GM19324 (cell line): ENCODE measurements around the gene HCFC1R1.
"Not testable (repeated sequence)": the region's sequence is repeated elsewhere in the genome, so short reads cannot be mapped to it uniquely, and the experiment has no call there.

Source experiments
- ATAC-seq: cut with Tn5 transposase; IDR thresholded peaks from one replicate; pipeline ENCODE4 v1.9.1; 2021; ENCODE audit warnings: mild to moderate bottlenecking, moderate library complexity; ENCODE audit not compliant: unreplicated experiment, low FRiP score

Gene HCFC1R1

DNA sequence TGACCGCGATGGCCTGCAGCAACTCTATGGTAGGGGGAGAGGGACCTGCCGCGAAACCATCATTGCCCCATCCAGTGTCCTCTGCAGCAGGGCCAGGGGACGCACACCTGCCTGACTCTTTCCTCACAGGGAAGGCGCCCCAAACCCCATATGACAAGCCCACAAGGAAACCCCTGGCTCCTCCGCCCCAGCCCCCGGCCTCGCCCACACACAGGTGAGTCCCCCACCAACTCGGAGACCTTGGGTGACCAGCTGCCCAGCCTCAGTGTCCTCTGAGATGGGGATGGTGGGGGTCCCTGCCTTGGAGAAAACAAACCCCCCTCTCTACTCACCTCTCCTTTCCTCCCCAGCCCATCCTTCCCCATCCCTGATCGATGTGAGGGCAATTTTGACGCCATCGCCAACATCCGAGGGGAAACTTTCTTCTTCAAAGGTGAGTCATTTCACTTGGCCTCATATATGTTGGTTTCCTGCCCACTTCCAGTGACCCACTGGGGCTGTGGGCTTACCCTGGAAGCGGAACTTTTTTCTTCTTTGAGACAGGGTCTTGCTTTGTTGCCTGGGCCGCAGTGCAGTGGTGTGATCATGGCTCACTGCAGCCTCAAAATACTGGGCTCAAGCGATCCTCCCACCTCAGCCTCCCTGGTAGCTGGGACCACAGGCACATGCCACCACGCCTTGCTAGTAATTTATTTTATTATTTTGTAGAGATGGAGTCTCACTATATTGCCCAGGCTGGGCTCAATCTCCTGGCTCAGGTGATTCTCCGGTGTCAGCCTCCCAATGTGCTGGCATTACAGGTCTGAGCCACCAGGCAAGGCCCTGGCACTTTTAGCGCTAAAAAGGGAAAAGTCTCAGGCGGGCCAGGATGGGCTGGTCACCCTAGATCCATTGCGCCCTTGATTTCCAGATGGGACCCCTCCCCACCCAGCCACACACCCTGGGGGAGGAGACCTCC lies 33.7 kb upstream of the HCFC1R1 start:
- no peak for ATAC-seq

DNA sequence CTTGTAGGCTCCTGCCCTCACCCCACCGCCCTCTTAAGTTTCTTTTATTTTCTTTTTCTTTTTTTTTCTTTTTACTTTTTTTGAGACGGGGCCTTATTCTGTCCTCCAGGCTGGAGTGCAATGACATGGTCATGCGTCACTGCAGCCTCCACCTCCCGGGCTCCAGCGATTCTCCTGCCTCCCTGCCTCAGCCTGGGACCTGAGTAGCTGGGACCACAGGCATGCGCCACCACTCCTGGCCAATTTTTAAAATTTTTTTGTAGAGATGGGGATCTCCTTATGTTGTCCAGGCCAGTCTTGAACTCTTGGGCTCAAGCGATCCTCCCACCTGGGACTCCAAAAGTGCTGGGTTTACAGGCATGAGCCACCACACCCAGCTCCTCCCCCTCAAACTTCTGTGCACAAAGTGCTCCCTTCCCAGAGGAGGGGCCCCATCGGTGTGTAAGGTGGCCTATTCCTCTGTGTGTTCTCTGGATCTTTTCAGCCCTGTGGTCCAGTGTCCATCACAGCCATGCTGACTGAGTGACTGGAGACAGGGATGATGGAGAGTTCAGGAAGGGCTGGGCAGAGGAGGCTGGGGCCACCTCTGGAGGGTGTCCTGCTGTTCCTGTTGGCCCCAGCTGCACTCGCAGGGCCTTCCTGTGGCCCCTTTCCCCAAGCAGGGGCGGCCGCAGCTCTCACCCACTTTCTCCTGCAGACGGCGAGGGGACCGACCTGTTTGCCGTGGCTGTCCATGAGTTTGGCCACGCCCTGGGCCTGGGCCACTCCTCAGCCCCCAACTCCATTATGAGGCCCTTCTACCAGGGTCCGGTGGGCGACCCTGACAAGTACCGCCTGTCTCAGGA lies 32.8 kb upstream of the HCFC1R1 start:
- ATAC-seq: no peak

DNA sequence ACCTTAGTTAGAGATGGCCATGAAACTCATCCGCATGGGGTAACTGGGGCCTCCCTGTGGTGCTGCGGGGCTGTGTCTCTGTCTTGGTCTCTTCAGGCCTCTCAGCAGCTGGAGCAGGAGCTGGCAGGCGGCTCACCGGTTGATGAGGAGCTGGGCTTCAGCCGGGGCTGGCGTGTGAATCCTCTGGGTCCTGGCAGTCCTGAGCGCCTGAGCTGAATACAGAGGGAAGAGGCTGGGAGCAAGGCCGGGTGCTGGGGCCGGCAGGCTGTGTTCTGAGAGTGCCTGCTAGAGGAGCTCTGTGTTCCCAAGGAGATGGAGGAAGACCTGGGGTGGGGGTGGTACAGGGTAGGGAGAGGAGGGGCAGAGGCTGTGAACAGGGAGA lies 32.0 kb upstream of the HCFC1R1 start:
- ATAC-seq: not testable (repeated sequence)

DNA sequence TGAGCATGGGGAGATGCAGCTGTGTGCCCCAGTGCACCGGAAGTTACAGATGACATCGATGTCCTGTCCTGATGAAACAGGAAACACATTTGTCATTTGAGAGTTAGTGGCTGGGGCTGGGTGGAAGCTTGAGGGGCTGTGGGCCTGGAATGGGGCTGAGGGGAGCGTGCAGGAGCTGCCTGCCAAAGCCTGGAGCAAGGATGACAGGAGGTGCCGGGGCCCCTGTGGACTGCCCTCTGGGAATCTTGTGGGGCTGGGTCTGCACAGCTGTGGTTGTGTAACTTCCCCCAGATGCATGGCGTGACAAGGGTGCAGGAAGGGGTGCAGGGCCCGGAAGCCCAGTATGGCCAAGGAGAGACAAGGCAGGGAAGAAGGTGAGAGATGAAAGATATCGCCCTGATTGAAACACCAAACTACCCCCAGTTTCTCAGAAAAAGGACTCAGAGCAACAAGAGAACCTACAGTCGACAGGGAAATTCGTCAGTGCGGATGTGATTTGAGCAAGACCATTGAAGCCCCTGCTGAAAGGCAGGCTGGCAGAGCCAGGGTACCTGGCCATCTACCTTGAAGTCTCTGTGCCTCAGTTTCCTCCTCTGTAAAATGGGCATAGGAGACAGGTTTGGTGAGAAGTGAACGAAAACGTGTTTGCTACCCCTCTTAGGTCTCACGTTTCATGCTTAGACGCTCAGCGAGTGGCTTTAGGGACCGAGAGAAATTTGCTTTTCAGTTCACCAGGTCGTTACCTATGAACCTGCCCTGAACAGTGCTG lies 31.4 kb upstream of the HCFC1R1 start:
- no peak for ATAC-seq

DNA sequence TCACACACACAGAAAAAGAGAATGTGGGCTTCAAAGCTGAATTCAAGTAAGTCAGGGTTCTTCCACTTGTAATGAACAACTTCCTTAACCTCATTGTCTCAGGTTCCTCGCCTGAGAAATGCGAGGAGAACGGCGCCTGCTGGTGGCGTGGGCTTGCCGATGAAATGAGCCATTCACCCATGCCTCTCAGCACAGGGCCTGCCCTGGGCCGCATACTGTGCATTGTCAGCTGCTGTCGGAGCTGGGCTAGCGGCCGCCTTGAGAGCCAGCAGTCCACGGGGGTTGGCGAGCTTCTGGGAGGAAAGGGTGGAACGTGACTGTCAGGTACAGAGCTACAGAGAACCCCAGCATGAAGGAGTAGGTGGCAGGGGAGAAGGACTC lies 29.6 kb upstream of the HCFC1R1 start:
- ATAC-seq: not testable (repeated sequence)

DNA sequence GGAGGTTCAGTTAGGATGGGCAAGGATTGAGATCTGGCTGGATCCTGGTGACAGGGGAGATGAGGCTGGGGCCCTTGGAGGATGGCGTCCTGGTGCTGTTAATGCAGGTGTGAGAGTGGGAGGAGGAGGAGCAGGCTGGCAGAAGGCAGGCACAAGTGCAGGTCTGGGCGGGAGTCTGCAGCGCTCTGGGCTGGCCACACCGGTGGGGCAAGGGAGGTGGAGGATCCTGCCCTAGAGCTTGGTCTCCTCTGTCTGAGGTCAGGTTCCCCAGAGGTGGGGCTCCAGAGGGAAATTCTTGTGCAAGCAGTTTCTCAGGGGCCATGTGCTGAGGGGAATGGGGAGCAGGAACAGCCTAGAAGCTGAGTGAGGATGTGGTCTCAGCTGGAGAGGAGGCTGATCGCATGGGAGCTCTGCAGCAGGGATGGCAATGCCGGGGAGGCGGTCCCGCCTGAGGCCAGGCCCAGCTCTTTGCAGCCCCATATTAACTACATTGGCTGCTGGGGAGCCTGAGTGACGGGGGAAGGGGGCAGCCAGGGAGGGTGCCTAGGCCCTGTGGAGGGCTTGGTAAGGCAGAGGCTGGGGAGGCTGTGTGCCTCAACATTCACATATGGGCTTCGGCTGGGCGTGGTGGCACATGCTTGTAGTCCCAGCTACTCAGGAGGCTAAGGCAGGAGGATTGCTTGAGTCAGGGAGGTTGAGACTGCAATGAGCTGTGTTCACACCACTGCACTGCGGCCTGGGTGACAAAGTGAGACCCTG lies 29.0 kb upstream of the HCFC1R1 start:
- not testable (repeated sequence) for ATAC-seq

DNA sequence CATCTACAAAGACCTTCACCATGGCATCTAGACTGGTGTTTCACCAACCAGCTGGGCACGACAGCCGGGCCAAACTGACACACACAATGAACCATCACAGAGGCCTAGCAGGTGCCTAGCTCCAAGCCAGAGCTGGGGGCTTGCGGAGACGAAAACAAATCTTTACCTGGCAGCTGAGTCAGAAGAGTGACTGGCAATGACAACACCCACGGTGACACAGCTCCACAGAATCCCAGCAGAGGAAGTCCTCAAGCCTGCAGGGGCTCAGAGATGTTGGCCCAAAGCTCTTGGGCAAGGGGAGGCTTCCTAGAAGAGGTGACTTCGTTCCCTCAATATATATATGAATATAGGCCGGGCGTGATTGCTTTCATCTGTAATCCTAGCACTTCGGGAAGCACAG lies 27.8 kb upstream of the HCFC1R1 start:
- no peak for ATAC-seq

DNA sequence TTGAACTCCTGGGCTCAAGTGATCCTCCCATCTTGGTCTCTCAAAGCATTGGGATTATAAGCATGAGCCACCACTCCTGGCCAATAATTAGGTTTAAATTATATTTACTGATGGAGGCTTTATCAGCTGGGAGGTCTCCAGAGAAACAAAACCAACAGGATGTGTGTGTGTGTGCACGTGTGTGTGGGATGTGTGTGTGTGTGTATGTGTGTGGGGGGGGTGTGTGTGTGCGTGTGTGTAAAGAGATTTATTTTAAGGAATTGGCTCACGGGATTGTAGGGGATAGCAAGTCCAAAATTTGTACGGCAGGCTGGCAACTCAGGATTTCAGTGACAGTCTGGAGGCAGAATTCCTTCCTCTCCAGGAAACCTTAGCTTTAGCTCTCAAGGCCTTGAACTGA lies 27.3 kb upstream of the HCFC1R1 start:
- no peak for ATAC-seq

DNA sequence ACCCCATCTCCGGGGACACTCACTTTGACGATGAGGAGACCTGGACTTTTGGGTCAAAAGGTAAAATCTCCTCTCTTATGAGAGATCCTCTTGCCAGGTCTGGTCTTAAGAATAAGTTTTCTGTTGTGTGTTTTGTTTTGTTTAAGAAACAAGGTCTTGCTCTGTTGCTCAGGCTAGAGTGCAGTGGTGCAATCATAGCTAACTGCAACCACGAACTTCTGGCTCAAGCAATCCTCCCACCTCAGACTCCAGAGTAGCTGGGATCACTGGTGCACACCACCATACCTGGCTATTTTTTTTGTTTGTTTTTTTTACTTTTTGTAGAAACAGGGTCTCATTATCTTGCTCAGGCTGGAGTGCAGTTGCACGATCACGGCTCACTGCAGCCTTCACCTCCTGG lies 26.7 kb upstream of the HCFC1R1 start:
- ATAC-seq: no peak

DNA sequence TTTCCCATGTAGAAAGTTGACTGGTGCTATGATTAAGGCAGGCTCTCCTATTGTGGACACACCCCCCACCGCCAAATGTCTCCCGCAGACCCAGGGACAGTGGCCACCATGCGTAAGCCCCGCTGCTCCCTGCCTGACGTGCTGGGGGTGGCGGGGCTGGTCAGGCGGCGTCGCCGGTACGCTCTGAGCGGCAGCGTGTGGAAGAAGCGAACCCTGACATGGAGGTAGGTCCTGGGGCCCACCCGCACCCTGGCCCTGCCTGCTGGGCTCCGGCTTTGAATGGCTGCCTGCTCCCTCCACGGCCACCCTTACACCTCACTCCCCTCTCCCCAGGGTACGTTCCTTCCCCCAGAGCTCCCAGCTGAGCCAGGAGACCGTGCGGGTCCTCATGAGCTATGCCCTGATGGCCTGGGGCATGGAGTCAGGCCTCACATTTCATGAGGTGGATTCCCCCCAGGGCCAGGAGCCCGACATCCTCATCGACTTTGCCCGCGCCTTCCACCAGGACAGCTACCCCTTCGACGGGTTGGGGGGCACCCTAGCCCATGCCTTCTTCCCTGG lies 26.3 kb upstream of the HCFC1R1 start:
- ATAC-seq: no peak

DNA sequence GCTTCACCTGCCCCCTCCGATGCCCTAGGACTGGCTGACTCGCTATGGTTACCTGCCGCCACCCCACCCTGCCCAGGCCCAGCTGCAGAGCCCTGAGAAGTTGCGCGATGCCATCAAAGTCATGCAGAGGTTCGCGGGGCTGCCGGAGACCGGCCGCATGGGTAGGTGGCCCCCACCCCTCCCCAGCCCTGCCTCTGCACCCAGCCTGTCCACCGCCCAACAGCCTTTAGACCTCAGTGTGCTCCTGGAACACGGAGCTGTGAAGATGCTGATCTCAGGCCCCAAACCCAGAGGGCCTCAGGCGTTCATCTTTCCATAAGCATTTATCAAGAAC lies 23.6 kb upstream of the HCFC1R1 start:
- no peak for ATAC-seq

DNA sequence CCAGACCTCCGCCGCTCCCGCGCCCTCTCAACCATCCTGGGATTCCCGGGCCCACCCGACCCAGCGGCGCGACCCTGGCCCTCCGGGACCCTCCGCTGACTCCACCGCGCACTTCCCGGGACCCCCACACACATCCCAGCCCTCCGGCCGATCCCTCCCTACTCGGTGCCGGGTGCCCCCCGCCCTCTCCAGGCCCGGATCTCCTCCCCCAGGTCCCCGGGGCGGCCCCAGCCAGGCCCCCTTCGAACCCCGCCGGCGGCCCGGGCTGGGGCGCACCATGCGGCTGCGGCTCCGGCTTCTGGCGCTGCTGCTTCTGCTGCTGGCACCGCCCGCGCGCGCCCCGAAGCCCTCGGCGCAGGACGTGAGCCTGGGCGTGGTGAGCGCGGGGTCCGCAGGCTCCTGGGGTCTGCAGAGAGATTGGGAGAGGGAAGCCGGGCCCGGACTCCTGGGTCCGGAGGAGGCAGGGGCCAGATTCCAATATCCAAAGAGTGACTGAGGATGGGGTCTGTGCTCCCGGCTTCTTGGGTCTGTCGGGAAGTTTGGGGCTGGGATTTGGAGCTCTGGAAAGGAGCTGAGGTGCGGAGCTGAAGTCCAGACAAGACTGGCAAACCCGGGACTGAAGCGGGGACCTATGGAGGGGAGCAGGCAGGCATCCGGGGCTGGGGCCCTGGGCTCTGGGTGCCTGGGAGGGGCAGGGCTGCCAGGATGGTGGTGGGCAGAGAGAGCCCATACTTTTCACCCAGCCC lies 23.1 kb upstream of the HCFC1R1 start:
- ATAC-seq: no peak

DNA sequence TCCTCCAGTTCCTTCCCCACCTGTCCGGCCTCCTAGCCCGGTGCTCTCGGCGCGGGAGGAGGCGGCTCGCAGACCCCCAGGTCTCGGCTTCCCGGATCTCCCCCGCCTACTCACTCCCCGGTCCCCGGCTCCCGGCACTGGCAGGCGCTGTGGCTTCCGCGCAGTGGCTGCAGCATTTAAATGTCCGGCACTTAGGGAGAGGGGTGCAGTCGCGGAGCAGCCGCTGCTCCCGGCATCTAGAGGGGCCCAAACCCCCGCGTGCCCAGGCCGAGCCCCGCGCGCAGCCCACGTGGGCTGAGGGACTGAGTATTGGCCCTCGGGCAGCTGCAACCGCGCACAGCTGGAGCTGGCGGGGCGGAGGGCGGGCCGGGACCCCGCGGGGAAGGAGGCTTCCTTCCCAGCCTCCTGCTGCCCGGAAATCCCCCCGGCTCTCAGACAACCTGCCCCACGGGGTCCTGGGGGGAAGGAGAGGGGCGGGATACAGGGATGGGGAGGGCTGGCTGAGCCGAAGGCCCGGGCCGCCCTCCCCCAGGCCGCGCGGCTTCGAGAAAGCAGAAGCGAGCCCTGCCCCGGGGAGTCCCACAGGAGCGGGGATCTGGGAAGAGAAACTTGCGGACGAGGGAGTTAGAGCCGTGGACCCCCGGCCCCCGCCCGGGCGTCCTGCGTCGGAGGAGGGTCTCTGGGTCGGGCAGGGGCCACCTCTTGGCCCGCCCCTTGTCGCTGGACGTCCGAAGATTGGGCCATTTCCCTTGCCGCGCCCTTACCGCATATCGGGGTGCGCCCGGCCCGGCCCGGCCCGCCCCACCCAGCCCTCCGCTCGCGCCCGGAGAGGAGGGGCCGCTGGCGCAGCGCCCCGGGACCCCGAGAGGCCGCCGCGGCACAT lies 22.3 kb upstream of the HCFC1R1 start, which contains the start of gene MMP25:
MMP25 (plus strand) TSS at position 804 of the 883 bp plus-strand sequence. CDS start 357 bp downstream, outside the sequence.
- no peak for ATAC-seq

DNA sequence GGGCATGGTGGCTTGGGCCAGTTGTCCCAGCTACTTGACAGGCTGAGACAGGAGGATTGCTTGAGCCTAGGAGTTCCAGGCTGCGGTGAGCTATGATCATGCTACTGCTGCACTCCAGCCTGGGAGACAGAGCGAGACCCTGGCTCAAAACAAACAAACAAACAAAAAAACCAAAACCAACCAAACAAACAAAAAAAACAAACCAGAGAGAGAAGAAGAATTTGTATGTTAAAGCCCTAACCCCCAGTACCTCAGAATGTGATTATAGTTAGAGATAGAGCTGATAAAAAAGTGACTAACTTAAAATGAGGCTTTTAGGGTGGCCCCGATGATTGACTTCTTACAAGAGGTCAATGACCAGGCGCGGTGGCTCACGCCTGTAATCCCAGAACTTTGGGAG lies 21.0 kb upstream of the HCFC1R1 start:
- ATAC-seq: no peak

DNA sequence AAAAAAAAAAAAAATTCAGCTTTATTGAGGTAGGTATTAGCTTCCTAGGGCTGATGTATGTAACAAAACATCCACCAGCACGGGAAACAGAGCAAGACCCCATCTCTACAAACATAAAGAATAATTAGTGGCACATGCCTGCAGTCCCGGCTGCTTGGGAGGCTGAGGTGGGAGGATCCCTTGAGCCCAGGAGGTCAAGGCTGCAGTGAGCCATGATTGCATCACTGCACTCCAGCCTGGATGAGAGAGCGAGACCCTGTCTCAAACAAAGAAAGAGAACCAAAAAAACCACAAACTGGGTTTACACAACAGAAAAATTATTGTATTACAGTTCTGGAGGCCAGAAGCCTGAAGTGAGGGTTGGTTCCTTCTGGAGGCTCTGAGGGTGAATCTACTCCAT lies 18.6 kb upstream of the HCFC1R1 start:
- ATAC-seq: no peak

DNA sequence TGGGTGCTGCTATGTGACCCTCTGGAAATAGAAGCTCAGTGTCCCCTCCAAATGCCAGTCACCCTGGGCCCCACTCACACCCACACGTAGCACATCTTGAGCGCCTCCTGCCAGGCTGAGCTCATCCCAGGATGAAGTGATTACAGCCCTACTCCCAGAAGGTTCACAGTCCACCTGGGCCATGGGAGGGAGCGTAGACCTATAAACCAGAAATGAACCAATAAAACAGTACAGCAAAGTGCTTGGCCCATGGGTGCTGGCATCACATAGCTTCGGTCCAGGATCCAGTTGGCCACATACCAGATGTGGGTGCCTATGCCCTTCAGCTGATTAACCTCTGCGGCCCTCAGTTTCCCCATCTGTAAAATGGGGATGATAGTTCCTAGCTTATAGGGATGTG lies 15.2 kb upstream of the HCFC1R1 start:
- ATAC-seq: no peak

DNA sequence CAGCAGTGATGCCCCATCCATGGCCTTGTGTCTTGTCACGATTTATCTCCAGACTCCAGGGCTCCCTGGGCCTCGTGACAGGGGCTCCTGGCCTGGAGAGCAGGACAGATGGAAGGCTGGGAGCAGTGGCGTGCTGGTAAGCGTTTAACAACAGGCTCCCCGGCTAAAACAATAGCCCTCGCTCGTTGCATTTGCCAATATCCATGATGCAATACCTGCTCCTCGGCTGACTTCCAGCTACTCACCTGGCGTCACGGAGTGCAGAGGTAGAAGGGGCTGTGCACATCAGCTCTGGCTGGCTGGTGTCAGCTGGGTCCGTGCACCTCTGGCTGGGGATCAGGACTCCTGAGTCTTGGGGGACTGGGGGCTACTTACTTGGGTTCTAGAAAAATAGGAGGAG lies 14.5 kb upstream of the HCFC1R1 start:
- no peak for ATAC-seq

DNA sequence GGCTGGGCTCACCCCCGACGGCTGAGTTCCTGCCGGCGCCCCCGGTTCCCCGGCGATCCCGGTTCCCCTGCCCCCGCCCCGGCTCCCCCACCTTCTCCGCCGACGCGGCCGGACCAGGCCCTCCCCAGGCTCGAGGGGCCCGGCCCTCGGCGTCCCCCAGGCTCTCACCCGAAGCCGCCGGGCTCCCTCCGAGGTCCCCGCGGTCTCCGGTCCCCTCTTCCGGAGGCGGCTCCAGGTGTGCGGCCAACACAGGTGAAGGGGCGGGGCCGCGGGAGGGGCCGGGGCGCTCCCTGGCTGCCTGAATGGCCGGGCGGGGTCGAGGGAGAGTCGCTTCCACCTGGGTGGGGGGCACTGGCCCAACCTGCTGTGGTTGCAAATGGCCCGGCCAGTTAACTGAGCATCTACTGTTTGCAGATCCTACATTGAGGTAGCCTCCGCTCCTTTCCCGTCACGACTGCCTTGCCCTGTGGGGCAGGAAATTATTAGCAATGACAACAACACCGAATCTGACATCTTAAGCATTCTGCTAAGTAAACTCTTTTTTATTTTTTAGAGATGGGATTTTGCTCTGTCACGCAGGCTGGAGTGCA lies 13.1 kb upstream of the HCFC1R1 start, which contains the start of gene BICDL2:
BICDL2 (minus strand) TSS at position 219 of the 590 bp plus-strand sequence. CDS start 1,448 bp downstream, outside the sequence.
- ATAC-seq: no peak
